Transverse colon (tissue), 4 donors: ENCODE measurements around the gene SEMA4F.

Experiments used
- CTCF ChIP-seq, 5 experiments: fragments of 200-600 bp in 3 of 5; fragments of 450-650 bp in 2 of 5; sonication (generic) in 3 of 5; IDR thresholded peaks; 1 replicate in 2 of 5; 2 replicates in 3 of 5; pipeline ENCODE4 v1.5.1; 2016 to 2017; ENCODE audit warnings: antibody characterized with exemption in 5 of 5, inconsistent platforms in 3 of 5, mild to moderate bottlenecking in 2 of 5, moderate library complexity in 1 of 5
- EP300 ChIP-seq: sonication (generic); formaldehyde crosslinking; IDR thresholded peaks from one replicate; pipeline ENCODE4 v1.6.1; 2017; ENCODE audit warnings: antibody characterized with exemption, low read depth
- POLR2A ChIP-seq: fragments of 450-650 bp; IDR thresholded peaks from one replicate; pipeline ENCODE4 v1.6.1; 2016; ENCODE audit warnings: antibody characterized with exemption, mild to moderate bottlenecking, moderate library complexity
- POLR2AphosphoS5 ChIP-seq, 3 donors: sonication (generic); formaldehyde crosslinking; IDR thresholded peaks; one replicate each; pipeline ENCODE4 v1.6.1; 2016; ENCODE audit warnings: antibody characterized with exemption in 3 of 3

- TF ChIP-seq CTCF (IDR thresholded peaks at IDR 0.05): no peak
- TF ChIP-seq POLR2A: no peak
- TF ChIP-seq POLR2AphosphoS5 (IDR thresholded peaks at IDR 0.05): no peak
- no peak for TF ChIP-seq EP300
Measured at GRCh38 chr2:74725287-74725686, 71.2 kb downstream of the SEMA4F start.
